GM19372 (cell line): ENCODE measurements around the gene EPHB3.

Experiments
- ATAC-seq: cut with Tn5 transposase; IDR thresholded peaks from one replicate; pipeline ENCODE4 v1.9.1; 2021; ENCODE audit warnings: mild to moderate bottlenecking, low read depth, moderate library complexity; ENCODE audit not compliant: unreplicated experiment

EPHB3 gene

DNA sequence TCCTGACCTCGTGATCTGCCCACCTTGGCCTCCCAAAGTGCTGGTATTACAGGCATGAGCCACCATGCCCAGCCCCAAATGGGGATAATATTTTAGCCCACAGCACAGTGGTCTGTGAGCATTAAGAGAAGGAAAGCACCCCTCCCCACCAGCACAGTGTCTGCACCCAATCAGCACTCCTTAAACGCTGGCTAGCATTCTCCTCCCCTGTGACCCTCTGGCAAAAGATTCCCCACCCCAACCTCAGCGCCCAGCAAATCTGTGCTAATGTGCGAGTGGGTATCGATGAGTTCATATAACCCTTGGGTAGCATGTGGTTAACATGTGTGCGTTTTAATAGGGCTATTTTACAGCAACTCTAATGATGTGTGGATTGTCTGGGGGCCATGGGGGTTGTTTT lies 18.3 kb upstream of the EPHB3 start:
- no peak for ATAC-seq

DNA sequence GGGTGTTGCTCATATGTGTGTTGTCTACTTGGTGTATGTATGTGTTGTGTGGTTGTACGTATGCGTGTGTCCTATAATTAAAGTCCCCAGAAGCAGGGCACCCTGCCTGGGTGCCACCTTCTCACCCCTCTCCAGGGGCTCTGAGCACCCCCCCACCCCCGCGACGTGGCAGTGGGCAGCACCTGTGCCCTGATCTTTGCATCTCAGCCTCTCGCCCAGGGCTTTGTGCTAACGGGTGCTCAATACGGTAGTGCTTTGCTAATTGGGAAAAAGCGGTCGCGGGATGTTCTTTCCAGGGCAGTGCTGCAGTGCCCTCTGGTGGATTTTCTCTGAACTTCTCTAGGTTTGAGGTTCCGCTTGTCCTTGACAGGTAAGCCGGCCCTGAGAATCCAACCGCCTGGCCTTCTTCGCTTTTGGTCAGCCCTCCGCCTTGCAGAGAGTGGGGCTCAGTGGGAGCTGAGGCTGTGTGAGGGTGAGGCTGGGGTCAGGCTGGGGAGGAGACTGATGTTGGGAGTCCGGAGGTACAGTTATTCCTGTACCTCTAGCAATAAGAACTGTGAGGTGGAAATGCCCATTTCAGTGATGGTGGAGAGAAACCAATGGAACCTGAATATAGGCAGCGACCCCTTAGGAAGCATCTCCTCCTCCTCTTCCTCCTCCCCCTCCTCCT lies 17.6 kb upstream of the EPHB3 start:
- peak; percentile 49 for ATAC-seq

DNA sequence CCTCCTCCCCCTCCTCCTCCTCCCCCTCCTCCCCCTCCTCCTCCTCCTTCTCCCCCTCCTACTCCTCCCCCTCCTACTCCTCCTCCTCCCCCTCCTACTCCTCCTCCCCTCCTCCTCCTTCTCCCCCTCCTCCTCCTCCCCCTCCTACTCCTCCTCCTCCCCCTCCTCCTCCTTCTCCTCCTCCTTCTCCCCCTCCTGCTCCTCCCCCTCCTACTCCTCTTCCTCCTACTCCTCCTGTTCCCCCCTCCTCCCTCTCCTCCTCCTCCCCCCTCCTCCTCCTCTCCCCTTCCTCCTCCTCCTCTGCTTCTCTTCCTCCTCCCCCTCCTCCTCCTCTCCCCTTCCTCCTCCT lies 17.1 kb upstream of the EPHB3 start:
- ATAC-seq: no peak

DNA sequence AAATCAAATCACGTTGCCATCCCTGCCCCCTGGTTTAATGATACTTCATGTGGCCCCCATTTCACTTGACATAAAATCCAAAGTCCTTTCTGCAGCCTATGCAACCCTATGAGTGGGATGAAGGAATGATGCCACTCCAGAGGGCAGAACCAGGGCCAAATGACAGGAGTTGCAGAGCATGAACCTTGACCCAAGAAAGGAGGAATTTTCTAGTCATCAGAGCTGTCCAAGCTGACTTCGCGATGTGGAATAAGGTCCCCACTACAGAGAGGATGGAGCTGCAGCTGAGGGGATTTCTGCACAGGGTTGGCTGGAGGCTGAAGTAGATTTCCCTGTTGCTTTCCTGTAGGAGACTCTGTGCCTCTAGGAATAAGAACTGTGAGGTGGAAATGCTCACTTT lies 15.8 kb upstream of the EPHB3 start:
- no peak for ATAC-seq

DNA sequence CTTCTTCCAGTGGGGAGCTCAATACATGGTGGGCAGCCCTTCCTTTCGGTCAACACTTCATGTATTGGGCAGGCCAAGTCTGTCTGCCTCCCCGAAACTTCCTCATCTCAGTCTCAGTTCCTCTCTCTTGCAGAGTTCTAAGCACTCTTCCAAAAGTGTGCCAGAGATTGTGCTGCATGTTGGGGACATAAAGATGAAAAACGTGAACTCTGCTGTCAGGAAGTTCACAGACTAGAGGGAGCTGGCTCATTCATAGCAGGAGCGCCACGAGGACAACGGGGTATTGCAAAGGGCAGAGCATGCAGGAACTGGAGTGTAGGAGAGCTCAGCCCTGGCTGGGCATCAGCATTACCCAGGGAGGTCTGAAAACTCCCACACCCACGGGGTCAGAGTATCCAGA lies 15.3 kb upstream of the EPHB3 start:
- no peak for ATAC-seq

DNA sequence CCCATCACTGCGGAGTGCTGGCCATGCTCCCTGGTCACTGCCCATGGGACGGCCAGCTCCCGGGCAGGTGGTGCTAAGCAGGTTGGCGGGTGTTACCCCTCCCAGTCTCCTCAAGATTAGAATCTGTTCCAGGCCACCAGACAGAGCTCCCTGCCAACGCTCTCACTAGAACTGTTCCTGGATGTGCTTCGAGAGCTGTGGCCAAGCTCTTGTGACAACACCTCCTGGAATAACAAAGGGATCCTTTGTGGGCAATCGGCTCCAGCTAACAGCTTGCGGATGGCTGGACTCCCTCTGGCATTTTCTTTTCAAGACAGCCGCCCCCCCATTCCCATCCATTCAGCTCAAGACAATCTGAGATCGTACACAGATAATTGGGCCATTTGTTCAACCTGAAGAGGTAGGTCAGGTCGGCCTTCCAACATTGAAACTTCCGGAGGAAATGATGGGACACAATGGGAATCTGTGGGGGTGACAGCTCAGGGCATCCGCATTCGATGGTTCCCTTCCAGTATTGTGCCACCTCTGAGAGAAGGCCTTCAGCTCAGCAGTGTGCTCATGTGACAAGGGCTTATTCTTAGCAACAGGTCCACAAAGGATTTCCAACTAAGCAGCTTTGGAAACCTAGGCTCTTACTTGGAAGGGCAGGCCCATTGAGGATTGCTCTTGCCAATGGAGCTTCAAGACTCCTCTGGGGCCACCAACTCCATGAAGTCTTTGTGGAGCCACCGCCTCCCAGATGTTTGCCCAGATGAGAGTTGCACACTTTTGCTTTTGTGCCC lies 11.6 kb upstream of the EPHB3 start:
- no peak for ATAC-seq

DNA sequence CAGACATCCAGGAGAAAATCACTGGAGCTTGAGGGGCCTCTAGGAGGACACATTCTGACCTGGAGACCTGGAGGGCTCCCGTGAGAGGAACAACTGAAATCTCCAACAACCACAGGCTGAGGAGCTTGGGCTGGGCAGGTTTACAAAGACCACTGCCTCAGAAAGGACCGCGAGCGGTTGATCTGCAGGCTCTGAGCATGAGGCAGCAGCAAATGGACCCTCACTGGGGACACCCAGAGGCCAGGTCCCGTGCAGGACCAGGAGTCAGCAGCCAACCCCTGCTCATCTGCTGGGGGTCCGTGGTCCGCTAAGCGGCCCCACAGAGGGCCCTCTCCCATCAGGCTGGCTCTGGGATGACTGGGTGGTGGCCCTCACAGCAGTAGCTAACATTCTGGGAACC lies 10.5 kb upstream of the EPHB3 start:
- no peak for ATAC-seq

DNA sequence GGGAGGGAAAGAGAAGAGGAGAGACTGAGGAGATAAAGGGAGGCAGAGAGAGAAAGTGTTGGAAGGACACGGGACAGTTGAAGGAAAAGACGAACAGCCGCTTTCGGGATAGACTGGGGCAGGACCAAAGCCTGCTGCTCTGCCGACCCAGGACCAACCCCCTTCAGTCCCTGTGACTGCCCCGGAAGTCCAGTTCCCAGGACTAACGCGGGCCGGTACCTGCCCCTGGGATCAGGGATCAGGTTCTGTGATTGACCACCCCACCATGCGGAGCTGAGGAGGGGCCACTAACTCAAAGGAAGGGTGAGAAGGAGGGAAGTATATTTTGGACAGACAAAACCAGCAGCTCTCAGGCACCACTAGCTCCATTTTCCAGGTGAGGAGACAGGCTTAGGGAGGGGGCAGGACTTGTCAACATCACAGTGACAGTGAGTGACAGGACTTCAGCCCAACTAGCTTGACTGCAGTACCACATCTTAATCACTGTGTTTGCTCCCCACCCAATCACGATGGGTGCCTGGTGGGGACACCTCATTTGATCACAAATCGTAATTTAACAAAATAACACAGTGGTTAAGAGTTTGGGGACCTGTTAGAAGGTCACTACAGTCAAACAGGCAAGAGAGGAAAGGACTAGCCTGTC lies 9.8 kb upstream of the EPHB3 start:
- ATAC-seq: no peak

DNA sequence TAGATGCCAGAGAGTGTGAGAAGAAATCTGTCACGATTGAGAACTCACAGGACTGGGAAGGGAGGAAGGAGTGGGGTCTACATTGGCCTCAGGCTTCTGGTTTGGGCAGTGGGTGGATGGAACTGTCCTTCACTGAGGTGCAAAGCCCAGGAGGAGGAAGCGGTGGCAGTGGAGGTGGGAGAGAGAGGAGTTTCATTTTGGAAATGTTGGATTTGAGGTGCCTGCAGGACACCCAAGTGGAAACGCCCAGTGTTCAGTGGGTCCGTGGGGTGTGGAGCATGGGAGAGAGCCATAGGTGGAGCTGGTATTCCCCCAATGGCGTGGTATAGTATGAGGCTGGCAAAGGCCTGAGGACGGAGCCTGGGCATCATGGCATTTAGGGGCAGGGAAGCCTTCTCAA lies 9.3 kb upstream of the EPHB3 start:
- no peak for ATAC-seq

DNA sequence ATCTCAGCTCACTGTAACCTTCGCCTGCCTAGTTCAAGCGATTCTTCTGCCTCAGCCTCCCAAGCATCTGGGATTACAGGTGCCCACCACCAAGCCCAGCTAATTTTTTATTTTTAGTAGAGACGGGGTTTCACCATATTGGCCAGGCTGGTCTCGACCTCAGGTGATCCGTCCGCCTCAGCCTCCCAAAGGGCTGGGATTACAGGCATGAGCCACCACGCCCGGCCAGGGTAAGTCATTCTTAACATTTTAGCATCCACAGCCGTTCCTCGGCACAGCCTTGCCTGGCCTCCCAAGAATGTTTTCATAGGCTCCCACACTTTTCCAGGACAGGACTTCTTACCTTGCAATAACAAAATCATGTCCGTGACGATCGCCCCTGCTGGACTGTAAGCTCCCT lies 8.7 kb upstream of the EPHB3 start:
- ATAC-seq: no peak

DNA sequence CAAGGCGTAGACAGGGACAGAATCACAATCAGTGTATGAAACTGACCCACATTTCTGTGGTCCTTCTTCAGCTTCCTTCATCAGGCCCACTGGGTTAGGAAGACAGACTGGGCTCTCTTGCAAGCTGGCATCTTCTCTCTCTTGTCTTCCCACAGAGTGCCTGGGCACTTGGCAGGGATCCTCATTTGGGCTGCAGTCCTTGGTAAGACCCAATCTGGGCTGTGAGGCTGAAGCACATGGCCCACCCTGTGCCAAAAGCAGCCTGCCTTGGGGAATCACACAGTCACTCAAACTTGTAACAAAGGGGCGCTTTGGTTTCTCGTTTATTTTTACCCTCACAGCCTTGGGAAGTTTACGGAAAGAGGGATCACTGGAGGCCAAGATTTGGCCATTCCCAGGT lies 8.2 kb upstream of the EPHB3 start:
- no peak for ATAC-seq

DNA sequence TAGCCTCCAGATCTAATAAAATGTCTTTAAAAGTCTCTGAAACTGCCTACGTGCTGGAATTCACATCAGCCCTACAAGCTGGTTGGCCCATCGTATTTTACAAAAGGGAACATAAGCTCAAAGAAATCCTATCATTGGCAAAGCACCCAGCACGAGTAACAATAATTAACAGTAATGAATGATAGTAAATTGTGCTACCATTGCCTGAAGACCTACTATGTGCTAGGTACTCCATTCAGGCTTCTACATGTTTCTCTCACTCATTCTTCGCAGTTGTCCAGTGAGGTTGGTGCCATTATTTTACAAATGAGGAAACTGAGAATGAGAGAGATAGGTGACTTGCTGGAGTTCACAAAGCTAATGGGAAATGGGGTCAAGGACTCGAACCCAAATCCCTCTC lies 7.1 kb upstream of the EPHB3 start:
- ATAC-seq: no peak

DNA sequence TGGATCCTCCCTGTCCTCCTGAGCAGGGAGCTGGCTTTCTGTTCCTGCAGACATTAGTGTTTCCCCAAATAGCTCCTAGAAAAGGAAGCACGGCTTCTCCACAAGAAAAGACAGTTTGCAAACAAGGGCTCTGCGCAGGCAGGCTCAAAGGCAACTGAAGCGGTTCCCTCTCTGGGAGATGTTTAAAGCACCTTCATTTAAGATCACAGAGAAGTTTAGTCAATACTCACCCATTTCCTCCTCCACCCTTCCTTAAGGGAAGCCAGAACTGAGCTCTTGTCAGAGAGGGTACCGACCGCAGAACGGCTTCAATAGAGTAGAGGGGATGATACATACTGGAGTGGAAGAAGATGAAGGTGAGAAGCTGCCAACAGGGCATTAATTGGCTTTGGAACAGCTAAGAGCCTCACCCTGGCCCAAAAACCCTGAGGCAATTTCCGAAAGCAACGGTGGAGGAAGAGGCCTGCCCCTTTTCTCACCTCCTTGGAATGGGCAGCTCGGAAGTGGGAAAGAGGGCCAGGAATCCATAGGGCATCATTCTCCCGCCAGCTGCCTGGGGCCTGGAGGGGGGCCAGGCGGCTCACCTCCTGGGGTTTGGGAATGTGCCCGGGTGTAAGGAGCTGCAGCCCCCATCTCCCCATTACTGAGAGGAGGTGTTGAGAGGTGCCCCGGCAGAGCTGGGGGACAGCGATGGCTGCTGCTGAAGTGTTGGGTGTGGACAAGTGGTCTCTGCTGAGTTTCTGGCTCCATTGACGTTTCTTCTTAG lies 4.8 kb upstream of the EPHB3 start:
- no peak for ATAC-seq

DNA sequence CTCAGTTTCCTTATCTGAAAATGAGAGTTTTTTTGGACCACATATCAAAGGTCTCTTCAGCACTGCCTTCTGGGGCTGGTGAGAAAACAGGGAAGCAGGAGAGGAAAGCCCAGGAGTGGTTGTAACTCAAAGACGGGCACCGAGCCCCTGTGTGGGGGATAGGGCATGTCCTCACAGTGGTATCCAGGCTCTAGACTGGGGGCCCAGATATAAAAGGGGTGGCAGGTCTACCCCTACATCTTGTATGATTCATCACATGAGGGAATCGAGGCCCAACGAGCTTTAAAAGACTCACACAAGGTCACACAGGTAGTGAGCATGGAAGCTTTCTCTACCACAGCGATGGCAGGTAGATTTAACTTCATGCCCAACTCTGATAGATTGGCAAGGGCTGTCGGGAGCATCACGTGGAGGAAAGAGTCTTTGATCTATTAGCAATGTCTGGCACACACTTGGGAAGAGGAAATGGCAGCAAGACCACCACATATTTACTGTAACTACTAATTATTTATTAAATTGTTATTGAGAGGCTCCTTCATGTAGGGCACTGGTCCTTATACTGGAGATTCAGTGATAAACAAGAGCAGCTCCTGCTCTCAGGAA lies 4.1 kb upstream of the EPHB3 start:
- ATAC-seq: no peak

DNA sequence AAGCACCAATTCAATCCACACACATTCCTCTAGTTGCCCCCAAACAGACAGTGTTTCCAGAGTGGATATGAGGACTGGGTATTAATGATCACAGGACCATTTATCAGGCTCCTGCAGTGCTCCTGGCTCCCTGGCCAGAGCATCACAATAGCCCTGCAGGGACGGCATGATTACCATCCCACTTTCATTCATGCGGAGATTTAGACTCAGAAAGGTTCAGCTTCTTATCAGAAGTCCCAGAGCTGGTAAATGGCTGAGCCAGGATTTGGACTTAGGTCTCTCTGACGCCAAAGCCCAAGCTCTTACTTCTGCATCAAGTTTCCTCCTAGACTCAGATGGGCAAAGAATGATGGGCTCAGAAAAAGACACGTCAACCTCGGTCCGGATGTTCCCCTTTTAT lies 2.9 kb upstream of the EPHB3 start:
- ATAC-seq: no peak

DNA sequence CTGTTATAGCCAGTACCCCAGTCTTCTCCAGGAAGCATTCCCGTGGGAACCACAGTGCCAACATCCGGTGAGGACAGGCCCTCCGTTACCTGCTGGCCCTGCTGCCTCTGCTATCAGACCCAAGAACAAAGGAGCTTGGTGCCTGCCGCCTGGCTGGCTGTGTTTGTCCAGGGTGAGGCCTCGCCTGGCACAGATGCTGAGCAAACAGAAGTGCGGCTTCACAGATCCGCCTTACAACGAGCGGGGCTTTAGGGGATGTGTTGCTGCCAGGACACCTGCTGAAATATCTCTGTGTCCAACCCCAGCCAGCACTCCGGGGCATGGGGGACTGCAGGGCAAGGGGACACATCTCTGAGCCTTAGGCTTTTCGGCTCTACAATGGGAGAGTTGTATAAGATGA lies 2.2 kb upstream of the EPHB3 start:
- ATAC-seq: no peak

DNA sequence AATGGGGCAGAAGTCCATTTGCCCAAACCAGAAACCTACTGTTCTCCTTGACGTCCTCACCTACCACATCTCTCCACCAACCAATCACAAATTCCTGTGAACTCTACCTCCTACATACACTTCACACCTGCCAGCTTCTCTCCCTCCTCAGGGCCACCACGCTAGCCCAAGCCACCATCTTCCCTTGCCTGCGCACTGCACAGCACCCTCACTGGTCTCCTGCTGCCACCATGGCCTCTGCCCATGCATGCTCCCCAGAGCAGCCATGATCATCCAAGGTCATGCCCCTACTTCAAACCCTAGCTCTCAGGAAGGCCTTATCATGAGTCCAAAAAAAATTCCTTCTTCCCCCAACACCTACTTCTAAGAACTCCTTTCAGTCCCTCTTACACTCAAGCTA lies 1.1 kb upstream of the EPHB3 start:
- no peak for ATAC-seq

DNA sequence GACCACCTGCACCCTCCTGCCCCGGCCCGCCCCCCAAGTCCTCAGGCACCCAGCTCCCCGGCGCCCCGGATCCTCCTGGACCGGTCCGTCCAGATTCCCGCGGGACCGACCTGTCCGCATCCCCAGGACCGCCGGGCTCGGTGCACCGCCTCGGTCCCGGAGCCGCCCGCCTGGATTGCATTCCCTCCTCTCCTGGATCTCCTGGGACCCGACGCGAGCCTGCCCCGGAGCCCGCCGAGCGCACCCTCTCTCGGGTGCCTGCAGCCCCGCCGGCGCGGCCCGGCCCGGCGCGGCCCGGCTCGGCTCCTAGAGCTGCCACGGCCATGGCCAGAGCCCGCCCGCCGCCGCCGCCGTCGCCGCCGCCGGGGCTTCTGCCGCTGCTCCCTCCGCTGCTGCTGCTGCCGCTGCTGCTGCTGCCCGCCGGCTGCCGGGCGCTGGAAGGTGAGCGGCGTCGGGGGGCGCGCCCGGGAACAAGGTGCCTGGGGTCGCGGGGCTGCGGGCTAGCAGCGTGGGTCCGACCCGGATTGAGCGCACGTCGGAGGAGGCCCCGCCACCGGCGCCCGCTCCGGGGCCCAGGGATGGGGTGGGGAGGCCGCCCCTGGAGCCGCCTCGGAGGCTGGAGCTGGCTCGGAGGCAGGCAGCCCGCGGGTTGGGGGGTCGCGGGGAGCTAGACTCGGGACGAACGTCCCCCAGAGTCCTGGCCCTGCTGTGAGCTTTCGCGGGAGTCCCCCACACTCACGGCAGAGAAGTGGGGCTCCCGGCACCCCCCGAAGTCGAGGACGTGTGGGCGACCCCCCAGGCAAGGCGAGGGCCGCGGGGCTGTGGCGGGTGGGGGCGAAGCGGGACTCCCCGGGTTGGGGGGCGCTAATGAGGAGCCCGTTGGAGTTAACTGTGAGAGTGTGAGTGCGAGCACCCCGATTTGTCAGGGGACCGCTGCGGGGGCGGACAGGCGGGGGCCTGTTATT lies 610 bp downstream of the EPHB3 start:
- ATAC-seq: no peak

DNA sequence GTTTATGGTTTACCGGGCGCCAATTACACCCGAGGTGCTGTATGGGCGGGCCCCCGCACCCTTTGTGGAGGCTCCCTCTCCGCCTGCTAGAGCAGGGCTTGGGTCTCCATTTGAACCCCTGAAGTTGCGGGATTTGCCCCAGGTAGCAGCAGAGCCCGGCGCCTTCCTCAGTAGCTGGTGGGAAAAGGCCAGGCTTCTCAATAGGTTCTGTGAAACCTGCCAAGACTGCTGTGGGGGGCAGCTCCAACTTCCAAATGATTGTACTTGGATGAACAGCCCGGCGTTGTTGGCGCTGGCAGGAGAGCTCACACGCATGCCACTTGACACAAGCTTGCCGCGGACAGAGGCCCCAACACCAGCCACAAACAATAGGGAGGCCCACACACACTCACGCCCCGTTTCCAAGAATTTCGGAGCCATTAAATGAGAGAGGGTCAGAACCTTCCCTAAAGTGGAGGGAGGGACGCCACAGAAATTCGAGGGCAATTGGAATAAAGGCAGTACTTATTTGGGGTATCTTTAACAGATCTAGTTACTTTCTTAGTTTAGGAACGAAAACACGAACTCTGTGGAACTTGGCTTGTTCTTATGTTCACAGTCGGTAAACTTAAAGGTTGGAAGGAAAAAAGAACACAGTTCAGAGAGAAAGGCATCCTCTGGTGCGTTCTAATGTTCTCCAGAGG lies 1.4 kb downstream of the EPHB3 start:
- no peak for ATAC-seq
